HG02763 (cell line): ENCODE data around the gene NPRL2.
A peak's percentile ranks its signal among the peaks of the same experiment; 100 is the strongest.
"Not testable (repeated sequence)": the region's sequence is repeated elsewhere in the genome, so short reads cannot be mapped to it uniquely, and the experiment has no call there.

ENCODE experiments used
- ATAC-seq: cut with Tn5 transposase; IDR thresholded peaks from one replicate; pipeline ENCODE4 v1.9.1; 2021; ENCODE audit warnings: mild to moderate bottlenecking, moderate library complexity; ENCODE audit not compliant: unreplicated experiment

NPRL2 gene

GRCh38 chr3:50316657-50317242 is 33.8 kb downstream of the NPRL2 start:
- no peak for ATAC-seq

- no peak for ATAC-seq
Observed at GRCh38 chr3:50314816-50315215, 35.8 kb downstream of the NPRL2 start.

- ATAC-seq, result no peak
Observed at GRCh38 chr3:50314342-50314741, 36.2 kb downstream of the NPRL2 start.

- not testable (repeated sequence) for ATAC-seq
Observed at GRCh38 chr3:50312041-50312440, 38.5 kb downstream of the NPRL2 start.

DNA sequence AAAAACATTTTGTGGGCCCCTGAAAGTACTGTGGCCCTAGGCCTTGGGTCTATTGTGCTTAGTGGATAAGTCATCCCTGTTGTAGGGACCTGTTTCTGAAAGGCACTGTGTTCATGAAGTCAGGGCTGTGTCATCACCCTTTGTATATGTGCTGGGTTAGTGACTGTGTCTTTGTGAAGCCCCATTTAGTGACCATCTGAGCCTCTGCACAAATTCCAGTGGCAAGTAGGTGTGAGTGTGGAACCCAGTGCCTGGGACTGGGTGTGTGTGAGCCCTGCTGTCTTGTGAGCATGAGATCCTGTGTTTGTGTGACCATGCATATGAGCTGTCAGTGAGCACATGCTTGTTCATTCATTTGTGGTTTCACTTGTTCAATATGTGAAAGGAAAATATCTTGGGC is 46.0 kb downstream of the NPRL2 start:
- ATAC-seq, result no peak

GRCh38 chr3:50303013-50303815 is 47.4 kb downstream of the NPRL2 start, which contains the start of gene HYAL1:
Gene HYAL1 (minus strand): TSS chr3:50303574. CDS start chr3:50302956, 618 bp downstream.
- ATAC-seq, result no peak

- ATAC-seq, result no peak
Observed at GRCh38 chr3:50302095-50303012, 48.2 kb downstream of the NPRL2 start.

DNA sequence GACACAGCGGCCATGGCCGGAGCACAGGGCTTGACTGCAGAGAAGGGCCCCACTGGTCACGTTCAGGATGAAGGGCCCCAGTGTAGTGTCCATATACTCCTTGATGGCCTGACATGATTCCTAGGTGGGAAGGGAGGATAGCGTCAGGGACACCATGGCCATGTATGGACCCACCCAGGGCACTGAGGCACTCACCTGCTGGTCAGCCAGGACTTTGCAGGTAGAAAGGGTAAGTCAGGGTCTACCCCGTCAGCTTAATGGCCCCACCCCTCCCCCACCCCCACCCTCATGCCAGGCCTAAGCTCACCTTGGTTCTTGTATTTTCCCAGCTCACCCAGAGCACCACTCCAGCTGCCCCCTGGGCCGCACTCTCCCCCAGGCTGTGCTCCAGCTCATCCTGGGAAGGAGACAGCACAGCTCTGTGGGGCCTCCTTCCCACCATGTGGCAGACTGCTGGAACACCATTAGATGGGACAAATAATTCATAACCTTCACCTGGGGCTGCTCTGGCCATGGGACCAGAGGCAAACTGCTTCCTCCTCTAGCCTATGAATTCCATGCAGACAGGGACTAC is 49.8 kb downstream of the NPRL2 start:
- ATAC-seq, result no peak

DNA sequence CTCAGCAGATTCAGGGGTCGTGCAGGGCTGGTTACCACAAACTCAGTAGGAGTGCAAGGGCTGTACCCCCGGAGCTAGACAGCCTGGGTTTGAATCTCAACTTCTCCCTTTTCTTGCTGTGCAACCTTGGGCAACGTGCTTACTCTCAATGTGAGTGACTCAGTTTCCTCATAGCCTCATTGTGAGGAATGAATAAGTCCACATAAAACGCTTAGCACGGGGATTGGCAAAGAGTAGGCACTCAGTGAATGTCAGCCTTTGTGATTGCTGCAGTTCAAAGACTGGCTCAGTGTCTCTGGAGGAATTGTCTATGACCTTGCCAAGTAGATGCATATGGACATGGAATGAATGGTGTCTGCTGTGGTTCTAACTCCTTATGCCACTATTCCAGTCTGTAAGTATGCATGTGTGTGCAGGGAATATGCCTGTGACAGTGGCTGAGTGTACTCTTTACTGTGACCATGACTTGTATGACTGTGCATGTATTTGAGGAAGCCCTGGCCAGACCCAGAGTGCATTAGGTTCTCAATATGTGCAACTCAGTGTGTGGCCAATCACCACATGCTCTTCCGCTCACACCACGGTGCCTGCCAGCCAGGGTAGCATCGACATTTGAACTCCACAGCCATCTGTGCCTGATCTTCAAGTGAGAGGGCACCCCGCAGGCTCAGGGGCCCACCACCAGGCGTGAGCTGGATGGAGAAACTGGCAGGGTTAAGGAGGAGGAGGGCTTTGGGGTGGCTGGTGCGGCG is 50.5 kb downstream of the NPRL2 start:
- ATAC-seq, result no peak

- no peak for ATAC-seq
Observed at GRCh38 chr3:50299638-50299928, 51.0 kb downstream of the NPRL2 start.

- ATAC-seq, result peak; percentile 85
Observed at GRCh38 chr3:50298836-50299637, 51.5 kb downstream of the NPRL2 start, which contains the start of the genes HYAL3 and NAA80. Gene HYAL3 (minus strand): TSS chr3:50299405. CDS start chr3:50295602, 3,803 bp downstream. Gene NAA80 (minus strand): TSS chr3:50299405. CDS start chr3:50297463, 1,942 bp downstream.

GRCh38 chr3:50297896-50298725 is 52.5 kb downstream of the NPRL2 start:
- ATAC-seq, result no peak

- ATAC-seq, result no peak
Observed at GRCh38 chr3:50297384-50297775, 53.2 kb downstream of the NPRL2 start.
